ENCODE results near the gene PLEKHG5.

PLEKHG5 gene

DNA sequence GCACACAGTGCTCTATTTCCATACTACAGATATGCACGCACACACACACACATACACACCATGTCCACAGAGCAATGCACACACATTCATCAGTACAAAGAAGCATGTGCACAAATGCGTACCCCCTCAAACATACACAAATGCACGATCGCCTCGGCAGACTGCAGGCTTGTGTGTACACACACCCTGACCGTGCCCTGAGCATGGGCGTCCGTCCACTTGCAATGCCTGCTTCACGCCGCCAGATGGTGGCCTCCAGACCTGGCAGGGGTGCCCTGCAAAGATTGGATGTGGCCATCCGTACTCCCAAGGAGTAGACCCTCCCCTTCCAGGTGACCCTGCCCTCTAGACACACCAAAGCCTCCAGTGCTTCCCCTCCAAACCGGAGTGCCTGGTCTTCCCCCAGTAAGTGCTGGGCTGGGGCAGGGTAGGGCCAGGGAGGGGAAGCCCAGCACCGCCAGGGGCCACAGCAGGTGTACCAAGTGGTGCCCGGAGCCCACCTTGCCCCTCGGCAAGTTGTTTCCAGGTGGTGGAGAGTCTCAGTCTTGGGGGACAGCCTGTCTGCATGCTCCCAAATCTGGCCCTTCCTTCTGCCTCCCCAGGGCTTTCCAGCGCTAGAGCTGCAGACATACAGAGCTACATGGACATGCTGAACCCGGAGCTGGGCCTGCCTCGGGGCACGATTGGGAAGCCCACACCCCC lies 46.3 kb downstream of the PLEKHG5 start:
- Histone ChIP-seq H3K36me3 (ENCODE audit: low read depth) (no peaks in the 10 kb centered on the region), H3K27ac (ENCODE audit: poor library complexity, severe bottlenecking) (no peak overlapping the region), H3K9me3 (ENCODE audit: severe bottlenecking) (no peaks in the 10 kb centered on the region), H3K27me3 (ENCODE audit: insufficient read depth, poor library complexity, severe bottlenecking) (peaks cover 29% of the 10 kb centered on the region), H3K4me1 (ENCODE audit: insufficient read depth, poor library complexity, severe bottlenecking) (no peaks in the 10 kb centered on the region), H3K4me3 (ENCODE audit: severe bottlenecking) (no peak overlapping the region)
- ATAC-seq (ENCODE audit: low read depth) (peak; percentile 11; the same call in 1 of the 3 replicates), DNase-seq (ENCODE audit: low spot score) (no peak)
- TF ChIP-seq, protein P1, sequence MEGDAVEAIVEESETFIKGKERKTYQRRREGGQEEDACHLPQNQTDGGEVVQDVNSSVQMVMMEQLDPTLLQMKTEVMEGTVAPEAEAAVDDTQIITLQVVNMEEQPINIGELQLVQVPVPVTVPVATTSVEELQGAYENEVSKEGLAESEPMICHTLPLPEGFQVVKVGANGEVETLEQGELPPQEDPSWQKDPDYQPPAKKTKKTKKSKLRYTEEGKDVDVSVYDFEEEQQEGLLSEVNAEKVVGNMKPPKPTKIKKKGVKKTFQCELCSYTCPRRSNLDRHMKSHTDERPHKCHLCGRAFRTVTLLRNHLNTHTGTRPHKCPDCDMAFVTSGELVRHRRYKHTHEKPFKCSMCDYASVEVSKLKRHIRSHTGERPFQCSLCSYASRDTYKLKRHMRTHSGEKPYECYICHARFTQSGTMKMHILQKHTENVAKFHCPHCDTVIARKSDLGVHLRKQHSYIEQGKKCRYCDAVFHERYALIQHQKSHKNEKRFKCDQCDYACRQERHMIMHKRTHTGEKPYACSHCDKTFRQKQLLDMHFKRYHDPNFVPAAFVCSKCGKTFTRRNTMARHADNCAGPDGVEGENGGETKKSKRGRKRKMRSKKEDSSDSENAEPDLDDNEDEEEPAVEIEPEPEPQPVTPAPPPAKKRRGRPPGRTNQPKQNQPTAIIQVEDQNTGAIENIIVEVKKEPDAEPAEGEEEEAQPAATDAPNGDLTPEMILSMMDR (IDR thresholded peaks at IDR 0.05; ENCODE audit: poor library complexity, severe bottlenecking), result peak; percentile 43

DNA sequence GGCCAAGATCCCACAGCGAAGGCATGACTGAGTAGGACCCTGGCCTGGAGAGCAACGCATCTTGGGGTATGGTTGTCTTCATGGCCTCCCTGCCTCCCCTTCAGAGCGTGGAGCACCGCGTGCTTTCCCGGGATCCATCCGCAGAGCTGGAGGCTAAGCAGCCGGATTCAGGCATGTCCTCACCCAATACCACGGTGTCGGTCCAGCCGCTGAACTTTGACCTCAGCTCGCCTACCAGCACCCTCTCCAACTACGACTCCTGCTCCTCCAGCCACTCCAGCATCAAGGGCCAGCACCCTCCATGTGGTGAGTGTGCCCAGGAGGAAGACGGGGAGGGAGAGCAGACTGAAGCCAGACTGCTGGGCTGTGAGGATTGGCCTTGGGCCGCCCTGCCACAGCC lies 47.1 kb downstream of the PLEKHG5 start:
- ATAC-seq (ENCODE audit: low read depth), result no peak
- Histone ChIP-seq H3K4me3 (ENCODE audit: severe bottlenecking) (no peak overlapping the region), H3K27ac (ENCODE audit: poor library complexity, severe bottlenecking) (no peak overlapping the region), H3K4me1 (ENCODE audit: insufficient read depth, poor library complexity, severe bottlenecking) (no peaks in the 10 kb centered on the region), H3K36me3 (ENCODE audit: low read depth) (no peaks in the 10 kb centered on the region), H3K27me3 (ENCODE audit: insufficient read depth, poor library complexity, severe bottlenecking) (peaks cover 25% of the 10 kb centered on the region), H3K9me3 (ENCODE audit: severe bottlenecking) (no peaks in the 10 kb centered on the region)
- TF ChIP-seq, protein P1 (IDR thresholded peaks at IDR 0.05; ENCODE audit: poor library complexity, severe bottlenecking), result no peak
- no peak for DNase-seq (ENCODE audit: low spot score)

DNA sequence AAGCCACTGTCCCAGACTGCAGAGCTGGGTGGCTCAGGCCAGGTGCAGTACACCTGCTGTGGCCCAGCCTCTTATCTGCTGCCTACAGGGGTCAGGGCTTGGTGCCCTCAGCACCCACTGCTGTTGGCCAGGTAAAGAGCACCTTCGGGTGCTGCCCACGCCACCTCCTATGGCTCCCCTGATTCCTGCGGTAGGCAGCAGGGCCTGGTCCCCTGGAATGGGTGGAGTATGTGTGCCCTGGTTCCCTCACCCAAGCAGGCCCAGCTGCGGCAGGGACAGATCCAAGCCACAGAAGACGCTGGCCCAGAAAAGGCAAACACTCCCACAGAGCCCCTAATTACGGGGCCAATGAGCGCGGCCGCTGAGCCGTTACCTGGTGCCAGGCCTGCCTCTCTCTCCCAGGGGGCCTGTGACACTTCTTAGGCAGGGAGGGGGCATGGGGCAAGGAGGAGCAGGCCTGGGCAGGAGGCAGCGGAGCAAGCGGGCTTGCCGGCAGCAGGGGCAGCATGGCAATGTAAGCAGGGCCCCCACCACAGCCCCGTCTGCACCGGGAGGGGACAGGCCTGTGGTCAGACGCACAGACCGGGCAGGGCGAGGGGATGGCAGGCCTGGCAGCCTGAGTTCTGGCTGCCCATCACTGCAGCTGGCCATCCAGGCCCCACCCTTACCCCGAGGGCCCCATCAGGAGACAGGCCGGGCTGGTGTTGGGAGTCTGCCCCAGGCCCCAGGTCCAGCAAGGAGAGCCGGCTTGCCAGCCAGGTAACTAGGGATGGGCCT lies 47.9 kb downstream of the PLEKHG5 start:
- ATAC-seq (ENCODE audit: low read depth) (no peak), DNase-seq (ENCODE audit: low spot score) (no peak)
- H3K9me3 ChIP-seq (ENCODE audit: severe bottlenecking), result no peaks in the 10 kb centered on the region
- no peak overlapping the region for H3K4me3 ChIP-seq (ENCODE audit: severe bottlenecking)
- no peaks in the 10 kb centered on the region for H3K4me1 ChIP-seq (ENCODE audit: insufficient read depth, poor library complexity, severe bottlenecking)
- H3K36me3 ChIP-seq (ENCODE audit: low read depth), result no peaks in the 10 kb centered on the region
- TF ChIP-seq, protein P1 (IDR thresholded peaks at IDR 0.05; ENCODE audit: poor library complexity, severe bottlenecking), result no peak
- no peak overlapping the region for H3K27ac ChIP-seq (ENCODE audit: poor library complexity, severe bottlenecking)
- H3K27me3 ChIP-seq (ENCODE audit: insufficient read depth, poor library complexity, severe bottlenecking), result peaks cover 20% of the 10 kb centered on the region

DNA sequence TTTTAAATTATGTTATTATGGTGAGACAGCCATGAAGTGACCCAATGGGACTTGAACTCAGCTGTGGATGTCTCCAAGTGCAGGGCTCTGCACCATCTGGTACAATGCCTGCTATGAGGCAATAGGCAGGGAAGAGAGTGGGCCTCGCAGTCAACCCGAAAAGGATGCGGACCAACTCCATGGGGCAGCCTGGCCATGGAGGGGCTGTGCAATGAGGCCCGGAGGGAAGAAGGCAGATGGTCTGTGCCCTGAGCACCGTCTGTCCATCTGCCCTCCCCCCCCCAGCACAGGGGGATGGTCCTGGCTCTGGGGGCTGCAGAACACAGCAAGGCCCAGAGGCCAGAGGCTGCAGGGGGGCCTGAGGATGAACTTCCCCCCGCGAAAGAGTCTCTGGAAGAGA lies 49.9 kb downstream of the PLEKHG5 start:
- TF ChIP-seq, protein P1 (IDR thresholded peaks at IDR 0.05; ENCODE audit: poor library complexity, severe bottlenecking), result no peak
- H3K36me3 ChIP-seq (ENCODE audit: low read depth), result no peaks in the 10 kb centered on the region
- no peaks in the 10 kb centered on the region for H3K4me1 ChIP-seq (ENCODE audit: insufficient read depth, poor library complexity, severe bottlenecking)
- H3K27ac ChIP-seq (ENCODE audit: poor library complexity, severe bottlenecking), result no peak overlapping the region
- H3K4me3 ChIP-seq (ENCODE audit: severe bottlenecking), result no peak overlapping the region
- no peak for DNase-seq (ENCODE audit: low spot score)
- peaks cover under 1% of the 10 kb centered on the region for H3K27me3 ChIP-seq (ENCODE audit: insufficient read depth, poor library complexity, severe bottlenecking)
- H3K9me3 ChIP-seq (ENCODE audit: severe bottlenecking), result no peaks in the 10 kb centered on the region
- ATAC-seq (ENCODE audit: low read depth), result no peak

Measured in RWPE2 (cell line).